Lower lobe of right lung (tissue), 2 donors: Measurements from ENCODE around the gene NSUN6. TPM values are rescaled to one million over a fixed set of nuclear protein-coding genes. Genes with fewer than 3 reads are reported as not detected.

Source experiments
- ATAC-seq, 2 donors: fragments of 200-7000 bp; cut with Tn5 transposase; one replicate each; pipeline ENCODE4 v1.9.1; 2020 to 2022; ENCODE audit warnings: mild to moderate bottlenecking in 2 of 2, moderate library complexity in 2 of 2
- DNase-seq: peaks from one replicate; pipeline ENCODE4 v3.0.0-alpha.2; 2020
- H3K27ac ChIP-seq: fragments of 200-600 bp; one replicate; pipeline ENCODE4 v1.8.0; 2022
- H3K27me3 ChIP-seq: fragments of 200-600 bp; one replicate; pipeline ENCODE4 v1.8.0; 2022; ENCODE audit warnings: low read depth
- H3K36me3 ChIP-seq: fragments of 200-600 bp; one replicate; pipeline ENCODE4 v1.8.0; 2022; ENCODE audit warnings: mild to moderate bottlenecking
- H3K4me1 ChIP-seq: fragments of 200-600 bp; one replicate; pipeline ENCODE4 v1.8.0; 2022
- H3K4me3 ChIP-seq: fragments of 200-600 bp; one replicate; pipeline ENCODE4 v1.8.0; 2022; ENCODE audit warnings: mild to moderate bottlenecking
- H3K9me3 ChIP-seq: fragments of 200-600 bp; one replicate; pipeline ENCODE4 v1.8.0; 2022
- CTCF ChIP-seq: fragments of 200-600 bp; IDR thresholded peaks from one replicate; pipeline ENCODE4 v1.8.0; 2022; ENCODE audit warnings: antibody characterized with exemption, mild to moderate bottlenecking
- intact Hi-C: fragments of 100-400 bp; cut with DNase I; formaldehyde crosslinking; loops from one replicate; pipeline ENCODE4 v1.11.0; 2022
- total RNA-seq: library from RNA; stranded (reverse); fragmentation: NEBNext Ultra II Directional; extraction: Animal tissue kit (Norgen Biotek cat#: 25700); gene quantifications from one replicate; pipeline ENCODE4 v1.2.1, GENCODE V29; 2021
- donor health status: DM: no; HTN: yes; CAD: no; lungs with severe emphysema.

The NSUN6 gene
- total RNA-seq, 1 donor from 2014 or later, result 13.1 TPM

GRCh38 chr10:18658271-18659124 is 7.1 kb upstream of the NSUN6 start:
- ATAC-seq (peak in 1 of 2 donors; percentile 40), DNase-seq (no peak)
- peak overlapping the region; percentile 97 for H3K27ac ChIP-seq
- peaks cover 29% of the 10 kb centered on the region for H3K4me1 ChIP-seq
- H3K4me3 ChIP-seq, result peak overlapping the region; percentile 97
- no peak for TF ChIP-seq CTCF
- H3K27me3 ChIP-seq, result no peaks in the 10 kb centered on the region
- no peaks in the 10 kb centered on the region for H3K36me3 ChIP-seq
- H3K9me3 ChIP-seq, result no peaks in the 10 kb centered on the region
- intact Hi-C loops, result no loop called here

GRCh38 chr10:18656724-18657123 is 5.3 kb upstream of the NSUN6 start:
- DNase-seq (no peak), ATAC-seq (no peak)
- Histone ChIP-seq H3K9me3 (no peaks in the 10 kb centered on the region), H3K27me3 (no peaks in the 10 kb centered on the region), H3K4me1 (peaks cover 27% of the 10 kb centered on the region), H3K27ac (no peak overlapping the region), H3K36me3 (no peaks in the 10 kb centered on the region), H3K4me3 (no peak overlapping the region)
- TF ChIP-seq CTCF, result no peak
- intact Hi-C loops, result no loop called here

- intact Hi-C loops, result no loop called here
- H3K4me3 ChIP-seq, result no peak overlapping the region
- no peak overlapping the region for H3K27ac ChIP-seq
- DNase-seq, result no peak
- peaks cover 31% of the 10 kb centered on the region for H3K4me1 ChIP-seq
- H3K9me3 ChIP-seq, result no peaks in the 10 kb centered on the region
- ATAC-seq, result no peak
- H3K36me3 ChIP-seq, result no peaks in the 10 kb centered on the region
- H3K27me3 ChIP-seq, result no peaks in the 10 kb centered on the region
- no peak for TF ChIP-seq CTCF
These were observed 1.7 kb upstream of the NSUN6 start for GRCh38 chr10:18653112-18653511.

- DNase-seq, result no peak
- H3K27ac ChIP-seq, result peak overlapping the region; percentile 92
- ATAC-seq, result peak in 1 of 2 donors; percentile 17
These were observed 886 bp downstream of the NSUN6 start for GRCh38 chr10:18650404-18650997.

More at GRCh38 chr10:18650404-18650997, 886 bp downstream of the NSUN6 start:
- intact Hi-C loops, result no loop called here
- no peaks in the 10 kb centered on the region for H3K27me3 ChIP-seq
- peak overlapping the region; percentile 83 for H3K4me3 ChIP-seq
- TF ChIP-seq CTCF, result no peak
- peaks cover 27% of the 10 kb centered on the region for H3K4me1 ChIP-seq
- H3K9me3 ChIP-seq, result no peaks in the 10 kb centered on the region
- H3K36me3 ChIP-seq, result peaks cover 13% of the 10 kb centered on the region
